ENCODE data around the gene TRIL. TPM values are rescaled to one million over a fixed set of nuclear protein-coding genes. Genes with fewer than 3 reads are reported as not detected.

The TRIL gene
- total RNA-seq, 1 donor from 2014 or later: 11.0 TPM

DNA sequence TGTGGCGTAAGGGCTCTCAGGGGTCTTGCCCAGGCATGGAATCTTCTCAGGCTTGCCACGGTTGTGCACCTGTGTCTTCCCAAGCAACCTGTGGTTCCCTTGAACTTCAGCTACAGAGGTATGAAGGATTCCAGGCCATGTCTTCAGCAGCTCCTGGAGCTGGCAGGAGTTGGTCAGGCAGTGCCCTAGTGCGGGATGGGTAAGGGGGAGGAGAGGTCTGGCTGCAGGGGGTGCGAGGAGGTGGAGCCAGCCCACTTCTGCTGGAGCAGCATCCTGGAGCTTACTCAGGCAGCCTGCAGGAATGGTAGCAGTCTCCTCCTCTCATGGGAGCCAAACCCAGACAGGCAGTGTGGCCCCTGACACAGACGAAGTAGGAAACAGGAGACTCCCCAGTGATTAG is 3.8 kb upstream of the TRIL start:
- TF ChIP-seq CTCF (IDR thresholded peaks at IDR 0.05): no peak
- no peak for TF ChIP-seq POLR2A (IDR thresholded peaks at IDR 0.05)
- TF ChIP-seq POLR2AphosphoS5 (IDR thresholded peaks at IDR 0.05; ENCODE audit: insufficient read depth in 1 of 2, low read depth in 1 of 2): no peak
- H3K27me3 ChIP-seq: no peaks in the 10 kb centered on the region
- H3K4me3 ChIP-seq: no peak overlapping the region
- peaks cover 18% of the 10 kb centered on the region for H3K4me1 ChIP-seq
- H3K36me3 ChIP-seq: no peaks in the 10 kb centered on the region
- no peaks in the 10 kb centered on the region for H3K9me3 ChIP-seq
- no peak for DNase-seq (ENCODE audit: extremely low spot score in 2 of 2)
- intact Hi-C loops (cut with DNase I): no loop called here
- no peak overlapping the region for H3K27ac ChIP-seq

DNA sequence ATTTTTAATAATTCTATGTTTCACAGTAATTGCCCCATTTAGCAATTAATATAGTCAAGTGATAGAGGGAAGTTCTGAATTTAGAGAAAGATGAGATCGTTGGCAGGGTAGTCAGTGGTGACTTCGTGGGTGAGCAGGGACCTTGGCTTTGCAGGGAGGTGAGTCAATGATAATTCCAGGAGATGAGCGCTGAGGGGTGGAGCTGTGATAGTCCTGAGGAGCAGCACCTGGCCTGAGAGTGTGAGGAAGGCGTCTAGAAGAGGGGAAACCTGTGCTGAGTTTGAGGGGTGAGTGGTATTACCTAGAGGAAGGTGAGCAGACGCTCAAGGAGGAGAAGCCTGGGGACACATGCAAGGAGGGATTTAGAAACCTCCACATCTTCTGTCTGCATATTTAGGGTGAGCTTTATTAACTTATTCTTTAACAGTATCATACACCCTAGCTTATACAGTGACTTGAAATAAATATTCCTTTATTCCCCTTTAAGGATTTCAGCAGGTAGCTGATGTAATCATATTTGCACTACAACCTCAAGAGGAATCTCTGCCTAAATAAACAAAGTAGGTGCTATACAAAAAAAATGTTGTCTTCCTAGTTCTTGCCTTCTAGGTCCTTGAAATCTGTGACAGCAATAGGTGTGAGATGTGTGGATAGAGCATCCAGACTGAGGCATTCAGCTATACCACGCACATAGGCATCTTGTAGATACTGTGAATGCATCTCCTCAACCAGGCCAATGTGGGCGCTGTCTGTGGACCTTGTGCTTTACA is 2.1 kb upstream of the TRIL start:
- H3K27ac ChIP-seq: no peak overlapping the region
- TF ChIP-seq POLR2AphosphoS5 (IDR thresholded peaks at IDR 0.05; ENCODE audit: insufficient read depth in 1 of 2, low read depth in 1 of 2): no peak
- TF ChIP-seq POLR2A (IDR thresholded peaks at IDR 0.05): no peak
- no peak for TF ChIP-seq CTCF (IDR thresholded peaks at IDR 0.05)
- H3K4me3 ChIP-seq: no peak overlapping the region
- no peaks in the 10 kb centered on the region for H3K9me3 ChIP-seq
- DNase-seq (ENCODE audit: extremely low spot score in 2 of 2): no peak
- intact Hi-C loops (cut with DNase I): no loop called here
- H3K4me1 ChIP-seq: peaks cover 35% of the 10 kb centered on the region
- H3K36me3 ChIP-seq: no peaks in the 10 kb centered on the region
- no peaks in the 10 kb centered on the region for H3K27me3 ChIP-seq

GRCh38 chr7:28958980-28959347 is 834 bp upstream of the TRIL start:
- intact Hi-C loops (cut with DNase I): loop anchor here (10.0 kb wide), 2 partner anchors 56 to 146 kb away; no protein-coding TSS in a partner anchor
- Histone ChIP-seq H3K36me3 (no peaks in the 10 kb centered on the region), H3K27ac (peak overlapping the region; percentile 84), H3K4me1 (peaks cover 48% of the 10 kb centered on the region), H3K4me3 (peak overlapping the region; percentile 53 to 58), H3K9me3 (no peaks in the 10 kb centered on the region), H3K27me3 (no peaks in the 10 kb centered on the region)
- no peak for TF ChIP-seq CTCF (IDR thresholded peaks at IDR 0.05)
- TF ChIP-seq POLR2A (IDR thresholded peaks at IDR 0.05): no peak
- no peak for TF ChIP-seq POLR2AphosphoS5 (IDR thresholded peaks at IDR 0.05; ENCODE audit: insufficient read depth in 1 of 2, low read depth in 1 of 2)
- DNase-seq (ENCODE audit: extremely low spot score in 2 of 2): no peak

GRCh38 chr7:28957751-28958234 is 337 bp downstream of the TRIL start:
- Histone ChIP-seq H3K4me1 (peaks cover 56% of the 10 kb centered on the region), H3K4me3 (peak overlapping the region; percentile 53 to 58), H3K9me3 (no peaks in the 10 kb centered on the region), H3K36me3 (no peaks in the 10 kb centered on the region), H3K27ac (peak overlapping the region; percentile 84), H3K27me3 (no peaks in the 10 kb centered on the region)
- no peak for DNase-seq (ENCODE audit: extremely low spot score in 2 of 2)
- intact Hi-C loops (cut with DNase I): loop anchor here (10.0 kb wide), 2 partner anchors 57 to 147 kb away; no protein-coding TSS in a partner anchor
- no peak for TF ChIP-seq POLR2A (IDR thresholded peaks at IDR 0.05)
- no peak for TF ChIP-seq CTCF (IDR thresholded peaks at IDR 0.05)
- TF ChIP-seq POLR2AphosphoS5 (IDR thresholded peaks at IDR 0.05; ENCODE audit: insufficient read depth in 1 of 2, low read depth in 1 of 2): no peak
